C4-2B (cell line): Measurements from ENCODE around the gene SSR2.

Experiments used
- ZFX ChIP-seq: fragments of 450-650 bp; IDR thresholded peaks from 2 replicates; pipeline ENCODE4 v1.6.1; 2017
- TF ChIP-seq, protein P1 (sequence below): fragments of 450-650 bp; conservative IDR thresholded peaks from 2 replicates; pipeline ENCODE4 v1.5.1; 2017; ENCODE audit warnings: mild to moderate bottlenecking

DNA sequence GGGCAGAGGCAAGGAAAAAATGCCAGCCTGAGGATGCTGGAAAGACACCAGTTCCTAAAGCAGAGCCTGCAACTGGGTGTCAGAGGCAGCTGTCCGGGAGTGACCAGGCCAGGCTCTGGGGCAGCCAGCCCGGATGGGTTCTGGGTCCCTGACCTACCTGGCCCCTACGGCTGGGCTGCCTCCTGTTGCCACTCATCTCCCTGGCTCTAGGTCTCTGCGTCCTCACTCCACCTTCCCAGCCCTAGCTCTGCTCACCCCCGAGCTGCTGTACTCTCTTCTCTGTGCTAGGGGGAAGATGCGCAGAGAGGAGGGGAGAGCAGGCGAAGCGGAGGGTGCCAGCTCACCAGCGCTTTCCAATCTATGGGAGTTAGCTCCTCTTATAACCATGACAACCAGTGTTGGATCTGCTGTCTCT, 51.4 kb downstream of the SSR2 start:
- TF ChIP-seq, protein P1, sequence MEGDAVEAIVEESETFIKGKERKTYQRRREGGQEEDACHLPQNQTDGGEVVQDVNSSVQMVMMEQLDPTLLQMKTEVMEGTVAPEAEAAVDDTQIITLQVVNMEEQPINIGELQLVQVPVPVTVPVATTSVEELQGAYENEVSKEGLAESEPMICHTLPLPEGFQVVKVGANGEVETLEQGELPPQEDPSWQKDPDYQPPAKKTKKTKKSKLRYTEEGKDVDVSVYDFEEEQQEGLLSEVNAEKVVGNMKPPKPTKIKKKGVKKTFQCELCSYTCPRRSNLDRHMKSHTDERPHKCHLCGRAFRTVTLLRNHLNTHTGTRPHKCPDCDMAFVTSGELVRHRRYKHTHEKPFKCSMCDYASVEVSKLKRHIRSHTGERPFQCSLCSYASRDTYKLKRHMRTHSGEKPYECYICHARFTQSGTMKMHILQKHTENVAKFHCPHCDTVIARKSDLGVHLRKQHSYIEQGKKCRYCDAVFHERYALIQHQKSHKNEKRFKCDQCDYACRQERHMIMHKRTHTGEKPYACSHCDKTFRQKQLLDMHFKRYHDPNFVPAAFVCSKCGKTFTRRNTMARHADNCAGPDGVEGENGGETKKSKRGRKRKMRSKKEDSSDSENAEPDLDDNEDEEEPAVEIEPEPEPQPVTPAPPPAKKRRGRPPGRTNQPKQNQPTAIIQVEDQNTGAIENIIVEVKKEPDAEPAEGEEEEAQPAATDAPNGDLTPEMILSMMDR, result no peak
- no peak for TF ChIP-seq ZFX
